K562 (cell line): Measurements from ENCODE around the gene MDN1. TPM values are rescaled to one million over a fixed set of nuclear protein-coding genes. Genes with fewer than 3 reads are reported as not detected.

ENCODE experiments used
- BRD9 ChIP-seq: fragments of 450-650 bp; IDR thresholded peaks from 2 replicates; pipeline ENCODE4 v1.6.1; 2018; ENCODE audit warnings: low read depth; ENCODE audit not compliant: partially characterized antibody
- CC2D1A ChIP-seq: fragments of 450-650 bp; IDR thresholded peaks from 2 replicates; pipeline ENCODE4 v1.6.1; 2017; ENCODE audit warnings: mild to moderate bottlenecking
- CCAR2 ChIP-seq: fragments of 200-400 bp; formaldehyde crosslinking; IDR thresholded peaks from 2 replicates; pipeline ENCODE4 v1.6.1; 2017; ENCODE audit warnings: mild to moderate bottlenecking, low read depth, low read length
- CSDE1 ChIP-seq, 2 experiments: fragments of 450-650 bp; IDR thresholded peaks; 2 replicates each; pipeline ENCODE4 v1.6.1; 2016; ENCODE audit warnings: mild to moderate bottlenecking in 1 of 2
- DNMT1 ChIP-seq: fragments of 450-650 bp; IDR thresholded peaks from 2 replicates; pipeline ENCODE4 v1.6.1; 2016; ENCODE audit warnings: antibody characterized with exemption, mild to moderate bottlenecking
- E2F3 ChIP-seq: fragments of 250-450 bp; sonication (Bioruptor Pico); IDR thresholded peaks from 2 replicates; pipeline ENCODE4 v1.4.0; 2020; ENCODE audit warnings: mild to moderate bottlenecking
- E2F4 ChIP-seq: sonication (generic); formaldehyde crosslinking; IDR thresholded peaks from 2 replicates; pipeline ENCODE4 v1.8.0; 2022; ENCODE audit warnings: mild to moderate bottlenecking, low read depth, missing genetic modification reagents
- ERF ChIP-seq: fragments of 450-650 bp; formaldehyde crosslinking; IDR thresholded peaks from 2 replicates; pipeline ENCODE4 v1.4.0; 2020; ENCODE audit warnings: mild to moderate bottlenecking, mixed read lengths
- GABPB1 ChIP-seq: sonication (generic); formaldehyde crosslinking; IDR thresholded peaks from 2 replicates; pipeline ENCODE4 v1.8.0; 2022; ENCODE audit warnings: mild to moderate bottlenecking, missing genetic modification reagents
- HMG20A ChIP-seq: fragments of 450-650 bp; formaldehyde crosslinking; conservative IDR thresholded peaks from 2 replicates; pipeline ENCODE4 v1.4.0; 2020; ENCODE audit warnings: mild to moderate bottlenecking, mixed read lengths
- LARP7 ChIP-seq: fragments of 450-650 bp; IDR thresholded peaks from 2 replicates; pipeline ENCODE4 v1.6.1; 2016
- LEF1 ChIP-seq: fragments of 450-650 bp; IDR thresholded peaks from 2 replicates; pipeline ENCODE4 v1.6.1; 2016; ENCODE audit warnings: mild to moderate bottlenecking
- MYC ChIP-seq, 2 experiments: fragments of 250-450 bp in 1 of 2; sonication (Bioruptor Pico) in 1 of 2; IDR thresholded peaks; 2 replicates each; pipeline versions ENCODE4 v1.5.1 to v1.6.1; 2012 to 2021; ENCODE audit warnings: low read depth in 2 of 2, borderline replicate concordance in 1 of 2, improper control_type of control experiment in 1 of 2, low read length in 1 of 2, mild to moderate bottlenecking in 1 of 2, moderate library complexity in 1 of 2
- NR3C1 ChIP-seq: sonication (generic); formaldehyde crosslinking; IDR thresholded peaks from 2 replicates; pipeline ENCODE4 v1.8.1; 2022; ENCODE audit warnings: missing genetic modification reagents
- NRF1 ChIP-seq, 2 experiments: fragments of 450-650 bp; IDR thresholded peaks in 1 of 2; conservative IDR thresholded peaks in 1 of 2; 2 replicates each; pipeline ENCODE4 v1.6.1; 2014; ENCODE audit warnings: mild to moderate bottlenecking in 2 of 2
- SMAD4 ChIP-seq: fragments of 250-450 bp; sonication (Bioruptor Pico); conservative IDR thresholded peaks from 2 replicates; pipeline ENCODE4 v1.8.0; 2021; ENCODE audit warnings: inconsistent platforms, mild to moderate bottlenecking, moderate library complexity
- SP2 ChIP-seq: IDR thresholded peaks from 2 replicates; pipeline ENCODE4 v1.6.1; 2011; ENCODE audit warnings: mild to moderate bottlenecking, low read depth, low read length, moderate library complexity; ENCODE audit not compliant: poor library complexity, severe bottlenecking; ENCODE audit errors: extremely low read depth
- SRSF1 ChIP-seq: fragments of 200-400 bp; formaldehyde crosslinking; IDR thresholded peaks from 2 replicates; pipeline ENCODE4 v1.6.1; 2017; ENCODE audit warnings: mild to moderate bottlenecking, low read depth, low read length, moderate library complexity
- STAT5B ChIP-seq: fragments of 250-450 bp; sonication (Bioruptor Pico); IDR thresholded peaks from 2 replicates; pipeline ENCODE4 v1.8.0; 2021; ENCODE audit warnings: mild to moderate bottlenecking, inconsistent platforms
- TCF3 ChIP-seq: sonication (generic); formaldehyde crosslinking; IDR thresholded peaks from 2 replicates; pipeline ENCODE4 v1.4.0; 2020; ENCODE audit warnings: mild to moderate bottlenecking, missing genetic modification reagents
- XRCC5 ChIP-seq: fragments of 200-400 bp; formaldehyde crosslinking; IDR thresholded peaks from 2 replicates; pipeline ENCODE4 v1.6.1; 2017; ENCODE audit warnings: low read depth, mild to moderate bottlenecking, low read length
- ZBTB7A ChIP-seq: IDR thresholded peaks from 2 replicates; pipeline ENCODE4 v1.6.1; 2011; ENCODE audit warnings: low read depth, mild to moderate bottlenecking, low read length, moderate library complexity, borderline replicate concordance; ENCODE audit not compliant: control insufficient read depth
- ZNF232 ChIP-seq: sonication (generic); formaldehyde crosslinking; IDR thresholded peaks from 2 replicates; pipeline ENCODE4 v1.8.0; 2022; ENCODE audit warnings: mild to moderate bottlenecking, missing genetic modification reagents
- ZNF316 ChIP-seq: fragments of 450-650 bp; IDR thresholded peaks from 2 replicates; pipeline ENCODE4 v1.6.1; 2016
- ZNF507 ChIP-seq: conservative IDR thresholded peaks from 2 replicates; pipeline ENCODE4 v1.6.1; 2017; ENCODE audit warnings: missing genetic modification characterization, missing compliant biosample characterization
- ZNF57 ChIP-seq: fragments of 450-650 bp; formaldehyde crosslinking; IDR thresholded peaks from 2 replicates; pipeline ENCODE4 v1.4.0; 2020; ENCODE audit warnings: mild to moderate bottlenecking, moderate library complexity
- ZNF778 ChIP-seq: fragments of 450-650 bp; formaldehyde crosslinking; IDR thresholded peaks from 2 replicates; pipeline ENCODE4 v1.4.0; 2020; ENCODE audit warnings: mild to moderate bottlenecking, moderate library complexity
- polyA plus RNA-seq, 8 experiments: library from polyadenylated mRNA; depleted of rRNA in 4 of 8; stranded (reverse) in 5 of 8; unstranded in 3 of 8; fragments of >200 nt; fragmentation: Nextera tagmentation in 2 of 8; fragmentation: Illumina TruSeq in 1 of 8; extraction: Ambion mirVana in 2 of 8; extraction: Trizol in 1 of 8; gene quantifications; 2 replicates each; pipeline versions ENCODE4 v1.2.1 to v1.2.3, GENCODE V29; 2011 to 2014; ENCODE audit warnings: inconsistent platforms in 1 of 8, missing spikeins in 1 of 8
- total RNA-seq, 7 experiments: library from RNA; depleted of rRNA in 6 of 7; stranded (reverse); fragments of >200 nt in 6 of 7; fragmentation: Illumina TruSeq in 2 of 7; extraction: Trizol in 2 of 7; gene quantifications; 2 replicates each; pipeline versions ENCODE4 v1.2.1 to v1.2.3, GENCODE V29; 2011 to 2021; ENCODE audit warnings: low replicate concordance in 1 of 7
- TF ChIP-seq, protein P1 (sequence below): fragments of 250-450 bp; sonication (Bioruptor Pico); IDR thresholded peaks from 2 replicates; pipeline ENCODE4 v1.5.0; 2021; ENCODE audit warnings: mild to moderate bottlenecking, borderline replicate concordance

The MDN1 gene
- total and polyA plus RNA-seq, 9 of the 15 experiments (the other 6 are each of a cell fraction or from before 2014, with no cell fraction given): 25.6 to 93.6 (median 43.0) TPM

GRCh38 chr6:89819336-89820130 lies at the start of gene MDN1 (continued):
- peak; percentile 39 for TF ChIP-seq SP2
- TF ChIP-seq CC2D1A: no peak
- no peak for TF ChIP-seq ZNF778 (CRISPR knock-in tag)
- no peak for TF ChIP-seq BRD9
- peak; percentile 69 for TF ChIP-seq E2F4
- peak; percentile 54 to 60 for TF ChIP-seq NRF1 (conservative IDR thresholded peaks at IDR 0.05 in 1 of 2, IDR thresholded peaks at IDR 0.05 in 1 of 2)
- TF ChIP-seq XRCC5: no peak
- TF ChIP-seq ZBTB7A: peak; percentile 41; the same call in 1 of the 2 replicates
- no peak for TF ChIP-seq SRSF1
- TF ChIP-seq SMAD4 (CRISPR knock-in tag): no peak; the same call in 1 of the 2 replicates
- peak; percentile 100 for TF ChIP-seq MYC (IDR thresholded peaks at IDR 0.05; ENCODE audit: low read depth, low read length)
- peak; percentile 95; the same call in 1 of the 2 replicates for TF ChIP-seq MYC (CRISPR knock-in tag; IDR thresholded peaks at IDR 0.05; ENCODE audit: borderline replicate concordance, low read depth)
- TF ChIP-seq STAT5B (CRISPR knock-in tag): no peak
- no peak for TF ChIP-seq ERF (CRISPR knock-in tag)
- TF ChIP-seq ZNF57 (CRISPR knock-in tag): no peak
- TF ChIP-seq CSDE1 (IDR thresholded peaks at IDR 0.05): peak in 1 of 2 experiments; percentile 66; a peak in 2 of 4 replicates
- no peak for TF ChIP-seq DNMT1
- TF ChIP-seq TCF3 (CRISPR knock-in tag): no peak; the same call in 1 of the 2 replicates
- TF ChIP-seq E2F3 (CRISPR knock-in tag): no peak
- 0 out of 2 replicates have a peak, but pooled peaks have one; percentile 36 for TF ChIP-seq NR3C1 (CRISPR knock-in tag)
- TF ChIP-seq ZNF232: no peak; the same call in 1 of the 2 replicates
- no peak for TF ChIP-seq ZNF316
- peak; percentile 20; the same call in 1 of the 2 replicates for TF ChIP-seq LEF1
- TF ChIP-seq LARP7: no peak
- no peak for TF ChIP-seq CCAR2
- TF ChIP-seq GABPB1 (CRISPR knock-in tag): peak; percentile 94
- no peak for TF ChIP-seq HMG20A (CRISPR knock-in tag)
- no peak for TF ChIP-seq ZNF507 (tag)
- TF ChIP-seq, protein P1, sequence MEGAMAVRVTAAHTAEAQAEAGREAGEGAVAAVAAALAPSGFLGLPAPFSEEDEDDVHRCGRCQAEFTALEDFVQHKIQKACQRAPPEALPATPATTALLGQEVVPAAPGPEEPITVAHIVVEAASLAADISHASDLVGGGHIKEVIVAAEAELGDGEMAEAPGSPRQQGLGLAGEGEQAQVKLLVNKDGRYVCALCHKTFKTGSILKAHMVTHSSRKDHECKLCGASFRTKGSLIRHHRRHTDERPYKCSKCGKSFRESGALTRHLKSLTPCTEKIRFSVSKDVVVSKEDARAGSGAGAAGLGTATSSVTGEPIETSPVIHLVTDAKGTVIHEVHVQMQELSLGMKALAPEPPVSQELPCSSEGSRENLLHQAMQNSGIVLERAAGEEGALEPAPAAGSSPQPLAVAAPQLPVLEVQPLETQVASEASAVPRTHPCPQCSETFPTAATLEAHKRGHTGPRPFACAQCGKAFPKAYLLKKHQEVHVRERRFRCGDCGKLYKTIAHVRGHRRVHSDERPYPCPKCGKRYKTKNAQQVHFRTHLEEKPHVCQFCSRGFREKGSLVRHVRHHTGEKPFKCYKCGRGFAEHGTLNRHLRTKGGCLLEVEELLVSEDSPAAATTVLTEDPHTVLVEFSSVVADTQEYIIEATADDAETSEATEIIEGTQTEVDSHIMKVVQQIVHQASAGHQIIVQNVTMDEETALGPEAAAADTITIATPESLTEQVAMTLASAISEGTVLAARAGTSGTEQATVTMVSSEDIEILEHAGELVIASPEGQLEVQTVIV (CRISPR knock-in tag): no peak
